ENCODE results near the gene C5. TPM values are rescaled to one million over a fixed set of nuclear protein-coding genes. Genes with fewer than 3 reads are reported as not detected.

C5 gene
- total RNA-seq, 5 donors from 2014 or later (not counting 1 experiment from before 2014, with no cell fraction given): 0.90 to 2.4 (median 1.7) TPM

DNA sequence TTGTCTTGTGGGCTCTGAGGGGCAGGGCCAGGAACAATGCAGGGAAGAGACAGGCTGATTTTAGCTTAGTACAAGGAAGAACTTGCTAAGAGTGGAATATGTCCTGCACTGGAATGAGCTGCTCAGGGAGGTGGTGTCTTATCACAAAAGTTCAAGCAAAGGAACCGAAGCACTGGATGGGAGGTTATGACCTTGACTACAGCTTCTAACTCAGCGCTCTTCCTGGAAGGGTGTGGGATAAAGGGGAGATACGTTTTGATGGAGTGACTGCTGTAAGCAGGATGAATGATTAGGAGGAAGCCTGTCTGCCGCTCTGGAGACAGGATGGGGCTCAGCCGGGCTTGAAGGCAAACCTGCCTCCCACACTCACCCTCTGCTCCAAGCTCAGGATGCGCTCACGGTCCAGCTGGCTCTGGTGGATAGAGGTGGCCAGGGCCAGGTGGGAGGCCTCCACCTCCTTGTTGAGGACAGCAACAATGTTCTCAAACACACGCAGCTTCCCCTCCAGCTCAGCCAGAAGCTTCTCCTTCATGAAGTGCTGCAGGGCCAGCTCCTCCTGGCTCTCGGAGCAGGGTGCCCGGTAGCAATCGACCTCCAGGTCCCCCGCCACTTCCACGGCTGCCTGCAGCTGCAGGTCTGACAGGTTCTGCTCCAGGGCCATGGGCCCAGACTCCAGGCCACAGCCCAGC is 137.0 kb downstream of the C5 start:
- 98% methylated on average over 7 of the region's 13 CpGs for WGBS (ENCODE audit: insufficient coverage)
- ChIA-PET POLR2A (interaction anchor here (0.6 to 1.3 kb wide), 3 partner anchors 8 to 28 kb away, joined by 3 to 6 read pairs (median 3); no protein-coding TSS in a partner anchor), CTCF (interaction anchor here in 1 of 2 donors (1.1 kb wide), 1 partner anchor 67 kb away, joined by 3 read pairs; no protein-coding TSS in a partner anchor)
- Mint-ChIP-seq H3K4me3 (peak overlapping the region in 1 of 3 donors; percentile 10), H3K36me3 (peaks cover 74% of the 10 kb centered on the region), H3K9me3 (peaks cover 0 to 4% (median 0%) of the 10 kb centered on the region in 3 donors), H3K4me1 (peaks cover 76 to 90% (median 87%) of the 10 kb centered on the region in 3 donors), H3K27me3 (no peaks in the 10 kb centered on the region), H3K27ac (peak overlapping the region; percentile 71 to 91)
- H3K4me1 ChIP-seq (ENCODE audit: control insufficient read depth in 1 of 2, extremely low read depth in 1 of 2, insufficient read depth in 2 of 2, low read length in 2 of 2): peaks cover 22 to 85% of the 10 kb centered on the region in 2 experiments
- H3K4me3 ChIP-seq (ENCODE audit: control insufficient read depth in 1 of 2, extremely low read depth in 1 of 2, low read length in 1 of 2): no peak overlapping the region
- peaks cover 3 to 84% of the 10 kb centered on the region in 2 donors for H3K36me3 ChIP-seq (ENCODE audit: control insufficient read depth in 2 of 2, extremely low read depth in 1 of 2, insufficient read depth in 1 of 2, low read length in 1 of 2)
- H3K27ac ChIP-seq (ENCODE audit: low read length): no peak overlapping the region
- ATAC-seq (replicated peaks in 1 of 4): no peak
- H3K27me3 ChIP-seq (replicated peaks in 1 of 2; ENCODE audit: control insufficient read depth in 2 of 2, extremely low read depth in 1 of 2, insufficient read depth in 2 of 2, low read length in 1 of 2): no peaks in the 10 kb centered on the region
- DNase-seq: no peak
- H3K9me3 ChIP-seq: no peaks in the 10 kb centered on the region

DNA sequence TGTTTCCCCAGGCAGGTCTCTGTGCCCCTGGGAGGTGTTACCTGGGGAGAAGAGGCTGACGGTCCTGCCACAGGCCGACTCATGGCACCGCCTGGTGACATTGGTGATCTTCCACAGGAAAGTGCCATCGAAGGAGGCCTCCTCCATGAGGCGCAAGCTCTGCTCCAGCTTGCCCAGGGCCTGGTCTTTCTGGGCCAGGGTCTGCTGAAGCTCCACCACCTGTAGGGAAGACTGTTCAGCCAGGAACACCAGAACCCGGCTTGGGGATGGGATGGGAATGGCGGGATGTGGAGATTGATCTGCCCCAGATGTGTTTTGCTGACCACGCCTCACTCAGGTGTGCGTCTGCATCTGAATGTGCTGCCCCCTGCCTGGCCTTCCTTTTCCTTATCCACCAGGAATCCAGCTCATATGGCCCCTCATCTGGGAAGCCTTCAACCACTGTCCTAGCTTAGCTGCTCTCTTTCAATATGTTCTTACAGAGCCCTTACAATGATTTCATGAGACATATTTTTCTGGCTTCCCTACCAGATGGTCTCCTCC is 138.7 kb downstream of the C5 start:
- peak overlapping the region; percentile 78 for H3K27ac ChIP-seq (ENCODE audit: low read length)
- no peaks in the 10 kb centered on the region for H3K9me3 ChIP-seq
- H3K4me3 Mint-ChIP-seq: peak overlapping the region in 2 of 3 donors; percentile 40 to 49
- peaks cover 22 to 81% of the 10 kb centered on the region in 2 experiments for H3K4me1 ChIP-seq (ENCODE audit: control insufficient read depth in 1 of 2, extremely low read depth in 1 of 2, insufficient read depth in 2 of 2, low read length in 2 of 2)
- peaks cover 3 to 84% of the 10 kb centered on the region in 2 donors for H3K36me3 ChIP-seq (ENCODE audit: control insufficient read depth in 2 of 2, extremely low read depth in 1 of 2, insufficient read depth in 1 of 2, low read length in 1 of 2)
- ATAC-seq (replicated peaks in 1 of 4): no peak
- CTCF ChIA-PET: interaction anchor here in 1 of 2 donors (0.9 to 2.0 kb wide), 3 partner anchors 9 to 34 kb away, joined by 3 to 4 read pairs (median 3); no protein-coding TSS in a partner anchor
- no peaks in the 10 kb centered on the region for H3K27me3 Mint-ChIP-seq
- H3K36me3 Mint-ChIP-seq: peaks cover 75% of the 10 kb centered on the region
- no peaks in the 10 kb centered on the region for H3K9me3 Mint-ChIP-seq
- H3K27ac Mint-ChIP-seq: peak overlapping the region; percentile 90 to 91
- no peak overlapping the region for H3K4me3 ChIP-seq (ENCODE audit: control insufficient read depth in 1 of 2, extremely low read depth in 1 of 2, low read length in 1 of 2)
- DNase-seq: no peak
- POLR2A ChIA-PET: interaction anchor here in 1 of 2 donors (1.4 kb wide), 2 partner anchors 10 to 18 kb away, joined by 4 to 6 read pairs; no protein-coding TSS in a partner anchor
- peaks cover 78 to 88% (median 86%) of the 10 kb centered on the region in 3 donors for H3K4me1 Mint-ChIP-seq
- WGBS (ENCODE audit: insufficient coverage): 97% methylated on average over 6 of the region's 9 CpGs
- no peaks in the 10 kb centered on the region for H3K27me3 ChIP-seq (replicated peaks in 1 of 2; ENCODE audit: control insufficient read depth in 2 of 2, extremely low read depth in 1 of 2, insufficient read depth in 2 of 2, low read length in 1 of 2)

DNA sequence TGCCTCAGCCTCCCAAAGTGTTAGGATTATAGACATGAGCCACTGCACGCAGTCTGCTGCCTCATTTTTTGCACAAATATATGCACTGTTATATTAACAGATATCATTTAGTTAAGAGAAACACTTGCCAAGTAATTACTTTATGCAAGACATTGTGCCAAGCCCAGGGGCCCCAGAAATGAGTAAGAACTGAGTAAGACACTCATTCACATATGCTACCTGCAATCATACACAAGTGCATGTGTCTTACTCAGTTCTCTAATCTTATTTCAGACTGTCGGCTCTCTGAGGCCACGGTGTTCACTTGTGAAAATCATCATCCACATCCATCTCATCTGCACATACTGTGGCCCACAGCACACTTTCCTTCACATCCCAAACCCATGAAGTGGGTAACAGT is 139.4 kb downstream of the C5 start:
- Mint-ChIP-seq H3K9me3 (no peaks in the 10 kb centered on the region), H3K27ac (peak overlapping the region; percentile 90 to 91), H3K4me1 (peaks cover 79 to 89% (median 87%) of the 10 kb centered on the region in 3 donors), H3K36me3 (peaks cover 77% of the 10 kb centered on the region), H3K4me3 (peak overlapping the region in 2 of 3 donors; percentile 21 to 40), H3K27me3 (no peaks in the 10 kb centered on the region)
- ChIA-PET CTCF (interaction anchor here in 1 of 2 donors (2.0 kb wide), 1 partner anchor 9 kb away, joined by 4 read pairs; no protein-coding TSS in a partner anchor), POLR2A (interaction anchor here in 1 of 2 donors (1.0 to 1.4 kb wide), 3 partner anchors 11 to 30 kb away, joined by 3 to 6 read pairs (median 4); no protein-coding TSS in a partner anchor)
- Histone ChIP-seq H3K4me3 (ENCODE audit: control insufficient read depth in 1 of 2, extremely low read depth in 1 of 2, low read length in 1 of 2) (no peak overlapping the region), H3K9me3 (no peaks in the 10 kb centered on the region), H3K27ac (ENCODE audit: low read length) (peak overlapping the region; percentile 78), H3K4me1 (ENCODE audit: control insufficient read depth in 1 of 2, extremely low read depth in 1 of 2, insufficient read depth in 2 of 2, low read length in 2 of 2) (peaks cover 20 to 83% of the 10 kb centered on the region in 2 experiments), H3K27me3 (replicated peaks in 1 of 2; ENCODE audit: control insufficient read depth in 2 of 2, extremely low read depth in 1 of 2, insufficient read depth in 2 of 2, low read length in 1 of 2) (no peaks in the 10 kb centered on the region), H3K36me3 (ENCODE audit: control insufficient read depth in 2 of 2, extremely low read depth in 1 of 2, insufficient read depth in 1 of 2, low read length in 1 of 2) (peaks cover 3 to 86% of the 10 kb centered on the region in 2 donors)
- WGBS (ENCODE audit: insufficient coverage): no CpG with 5 or more reads among the region's 3 CpGs
- ATAC-seq (replicated peaks in 1 of 4) (no peak), DNase-seq (no peak)

DNA sequence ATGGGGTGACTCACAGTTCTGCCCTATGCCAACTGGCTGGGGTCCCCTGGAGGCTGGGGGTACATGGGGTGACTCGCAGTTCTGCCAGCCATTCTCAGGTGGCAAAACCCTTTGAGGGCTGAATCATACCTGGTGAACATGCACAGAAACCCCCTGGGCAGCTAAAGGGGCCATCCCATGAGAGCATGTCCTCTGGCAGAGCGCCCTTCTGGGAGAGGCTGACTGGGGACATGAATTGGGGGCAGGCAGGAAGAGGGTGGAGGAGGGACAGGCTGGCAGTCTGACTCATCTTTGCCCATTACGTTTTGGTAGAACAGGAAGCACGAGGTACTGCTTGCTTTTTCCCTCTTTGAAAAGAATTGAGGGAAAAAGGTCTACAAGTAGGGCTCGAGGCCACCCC is 140.2 kb downstream of the C5 start:
- peak; percentile 38 to 78 (median 71) for ATAC-seq (replicated peaks in 1 of 4)
- ChIA-PET CTCF (no interaction called here), POLR2A (interaction anchor here in 1 of 2 donors (1.0 to 1.4 kb wide), 2 partner anchors 19 to 29 kb away, joined by 3 to 6 read pairs; no protein-coding TSS in a partner anchor)
- Histone ChIP-seq H3K36me3 (ENCODE audit: control insufficient read depth in 2 of 2, extremely low read depth in 1 of 2, insufficient read depth in 1 of 2, low read length in 1 of 2) (peaks cover 3 to 84% of the 10 kb centered on the region in 2 donors), H3K9me3 (no peaks in the 10 kb centered on the region), H3K4me1 (ENCODE audit: control insufficient read depth in 1 of 2, extremely low read depth in 1 of 2, insufficient read depth in 2 of 2, low read length in 2 of 2) (peaks cover 19 to 83% of the 10 kb centered on the region in 2 experiments), H3K27me3 (replicated peaks in 1 of 2; ENCODE audit: control insufficient read depth in 2 of 2, extremely low read depth in 1 of 2, insufficient read depth in 2 of 2, low read length in 1 of 2) (no peaks in the 10 kb centered on the region), H3K4me3 (ENCODE audit: control insufficient read depth in 1 of 2, extremely low read depth in 1 of 2, low read length in 1 of 2) (no peak overlapping the region), H3K27ac (ENCODE audit: low read length) (peak overlapping the region; percentile 78)
- Mint-ChIP-seq H3K4me3 (peak overlapping the region in 2 of 3 donors; percentile 9 to 40), H3K27ac (peak overlapping the region; percentile 90 to 91), H3K9me3 (no peaks in the 10 kb centered on the region), H3K4me1 (peaks cover 83 to 92% (median 88%) of the 10 kb centered on the region in 3 donors), H3K36me3 (peaks cover 82% of the 10 kb centered on the region), H3K27me3 (no peaks in the 10 kb centered on the region)
- WGBS (ENCODE audit: insufficient coverage): 22% methylated on average over 4 of the region's 5 CpGs
- peak in 7 of 35 experiments; percentile 19 to 71 (median 50) for DNase-seq

DNA sequence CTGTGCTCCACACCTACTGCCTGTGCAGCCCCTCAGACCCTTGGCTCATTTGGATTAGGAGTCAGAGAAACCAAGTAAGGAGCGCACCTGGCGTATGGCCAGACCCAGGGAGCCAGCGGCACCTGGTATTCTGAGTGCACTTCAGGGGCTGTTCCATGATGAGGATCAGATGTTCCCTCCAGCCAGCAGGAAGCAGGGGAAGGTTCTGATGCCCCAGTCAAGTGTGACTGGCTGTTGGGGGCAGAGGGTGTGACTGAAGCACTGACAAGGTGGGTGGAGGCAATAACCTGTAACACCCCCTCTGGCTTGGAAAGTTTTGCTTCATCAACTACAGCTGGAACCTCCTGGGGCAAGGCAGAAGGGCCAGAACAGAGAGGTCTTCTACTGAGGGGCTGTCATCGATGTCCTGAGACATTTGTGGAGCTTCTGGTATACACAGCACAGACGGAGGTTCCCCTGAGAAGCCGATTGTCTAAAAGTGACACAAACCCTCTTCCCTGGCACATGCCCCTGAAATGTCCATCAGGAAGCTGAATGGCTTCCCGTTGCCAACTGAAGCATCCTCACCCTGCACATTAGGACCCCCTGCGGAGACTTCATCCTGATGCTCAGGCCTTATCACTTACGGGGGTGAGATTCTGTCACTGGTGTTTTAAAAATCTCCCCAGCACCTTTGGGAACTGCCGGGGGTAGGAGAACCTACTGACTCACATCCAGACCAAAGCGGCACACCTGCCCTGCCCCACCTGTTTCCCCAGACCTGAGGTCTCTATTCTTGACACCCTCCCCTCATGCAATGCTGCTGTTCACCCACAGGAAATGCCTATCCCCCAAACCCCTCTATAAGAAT is 144.5 kb downstream of the C5 start:
- no peaks in the 10 kb centered on the region for H3K27me3 Mint-ChIP-seq
- H3K4me3 Mint-ChIP-seq: peak overlapping the region; percentile 41 to 76 (median 44)
- Histone ChIP-seq H3K9me3 (no peaks in the 10 kb centered on the region), H3K4me3 (ENCODE audit: control insufficient read depth in 1 of 2, extremely low read depth in 1 of 2, low read length in 1 of 2) (no peak overlapping the region), H3K27ac (ENCODE audit: low read length) (peak overlapping the region; percentile 94), H3K4me1 (ENCODE audit: control insufficient read depth in 1 of 2, extremely low read depth in 1 of 2, insufficient read depth in 2 of 2, low read length in 2 of 2) (peaks cover 41 to 91% of the 10 kb centered on the region in 2 experiments), H3K27me3 (replicated peaks in 1 of 2; ENCODE audit: control insufficient read depth in 2 of 2, extremely low read depth in 1 of 2, insufficient read depth in 2 of 2, low read length in 1 of 2) (no peaks in the 10 kb centered on the region), H3K36me3 (ENCODE audit: control insufficient read depth in 2 of 2, extremely low read depth in 1 of 2, insufficient read depth in 1 of 2, low read length in 1 of 2) (peaks cover 3 to 64% of the 10 kb centered on the region in 2 donors)
- CTCF ChIA-PET: interaction anchor here in 1 of 2 donors (1.0 kb wide), 1 partner anchor 31 kb away, joined by 4 read pairs; no protein-coding TSS in a partner anchor
- peak in 11 of 35 experiments; percentile 27 to 57 (median 43) for DNase-seq
- peaks cover 63% of the 10 kb centered on the region for H3K36me3 Mint-ChIP-seq
- WGBS (ENCODE audit: insufficient coverage): 87% methylated on average over 8 of the region's 11 CpGs
- H3K27ac Mint-ChIP-seq: peak overlapping the region; percentile 97 to 99
- H3K4me1 Mint-ChIP-seq: peaks cover 89 to 92% (median 89%) of the 10 kb centered on the region in 3 donors
- H3K9me3 Mint-ChIP-seq: no peaks in the 10 kb centered on the region
- POLR2A ChIA-PET: interaction anchor here in 1 of 2 donors (1.0 to 2.2 kb wide), 3 partner anchors 14 to 18 kb away, joined by 3 to 13 read pairs (median 6); no protein-coding TSS in a partner anchor
- ATAC-seq (replicated peaks in 1 of 4): peak in 3 of 4 experiments; percentile 6 to 30 (median 26)
